Ishikawa (cell line): ENCODE data around the gene VWA8.
A peak's percentile ranks its signal among the peaks of the same experiment; 100 is the strongest.

Experiments used
- CEBPB ChIP-seq: IDR thresholded peaks from 2 replicates; pipeline ENCODE4 v1.6.1; 2012
- CREB1 ChIP-seq: IDR thresholded peaks from 2 replicates; pipeline ENCODE4 v1.6.1; 2012; ENCODE audit warnings: low read depth
- EGR1 ChIP-seq: IDR thresholded peaks from 2 replicates; pipeline ENCODE4 v1.6.1; 2012
- EP300 ChIP-seq: IDR thresholded peaks from 2 replicates; pipeline ENCODE4 v1.6.1; 2012; ENCODE audit warnings: borderline replicate concordance
- FOXM1 ChIP-seq: IDR thresholded peaks from 2 replicates; pipeline ENCODE4 v1.6.1; 2012; ENCODE audit warnings: low read depth, borderline replicate concordance
- NFIC ChIP-seq: IDR thresholded peaks from 2 replicates; pipeline ENCODE4 v1.6.1; 2012
- RAD21 ChIP-seq: IDR thresholded peaks from 2 replicates; pipeline ENCODE4 v1.6.1; 2012; ENCODE audit warnings: low read depth
- TAF1 ChIP-seq: IDR thresholded peaks from 2 replicates; pipeline ENCODE4 v1.6.1; 2012; ENCODE audit warnings: low read depth, mild to moderate bottlenecking
- TCF12 ChIP-seq: IDR thresholded peaks from 2 replicates; pipeline ENCODE4 v1.6.1; 2012; ENCODE audit warnings: low read depth
- TEAD4 ChIP-seq: IDR thresholded peaks from 2 replicates; pipeline ENCODE4 v1.6.1; 2012
- YY1 ChIP-seq: IDR thresholded peaks from 2 replicates; pipeline ENCODE4 v1.6.1; 2012; ENCODE audit warnings: low read depth
- ZBTB7A ChIP-seq: IDR thresholded peaks from 2 replicates; pipeline ENCODE4 v1.6.1; 2012; ENCODE audit warnings: low read depth
- TF ChIP-seq, protein P1 (sequence below): IDR thresholded peaks from 2 replicates; pipeline ENCODE4 v1.6.1; 2012
- TF ChIP-seq, protein P2 (sequence below): IDR thresholded peaks from 2 replicates; pipeline ENCODE4 v1.6.1; 2012; ENCODE audit warnings: low read depth, mild to moderate bottlenecking
- TF ChIP-seq, protein P3 (sequence below): IDR thresholded peaks from 2 replicates; pipeline ENCODE4 v1.6.1; 2012

The VWA8 gene

DNA sequence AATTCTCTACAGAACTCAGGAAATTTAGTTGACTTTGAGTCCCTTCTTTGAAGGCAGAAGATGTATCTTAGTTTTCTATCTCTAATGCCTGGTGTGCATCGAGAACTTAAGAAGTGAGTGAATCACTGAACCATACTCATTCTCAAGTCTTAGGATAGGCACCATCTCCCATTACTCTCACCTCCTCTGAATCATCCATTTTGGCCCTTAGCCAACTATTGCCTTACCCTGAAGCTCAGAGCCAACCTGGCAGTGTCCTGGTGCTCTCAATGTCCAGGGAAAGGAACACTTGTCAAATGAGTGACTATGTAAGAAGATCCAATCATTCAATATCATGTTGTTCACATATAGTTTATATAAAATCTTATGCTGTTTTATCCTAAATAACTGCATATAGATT lies 357.0 kb downstream of the VWA8 start:
- TF ChIP-seq NFIC (peak; percentile 86), EP300 (no peak)

DNA sequence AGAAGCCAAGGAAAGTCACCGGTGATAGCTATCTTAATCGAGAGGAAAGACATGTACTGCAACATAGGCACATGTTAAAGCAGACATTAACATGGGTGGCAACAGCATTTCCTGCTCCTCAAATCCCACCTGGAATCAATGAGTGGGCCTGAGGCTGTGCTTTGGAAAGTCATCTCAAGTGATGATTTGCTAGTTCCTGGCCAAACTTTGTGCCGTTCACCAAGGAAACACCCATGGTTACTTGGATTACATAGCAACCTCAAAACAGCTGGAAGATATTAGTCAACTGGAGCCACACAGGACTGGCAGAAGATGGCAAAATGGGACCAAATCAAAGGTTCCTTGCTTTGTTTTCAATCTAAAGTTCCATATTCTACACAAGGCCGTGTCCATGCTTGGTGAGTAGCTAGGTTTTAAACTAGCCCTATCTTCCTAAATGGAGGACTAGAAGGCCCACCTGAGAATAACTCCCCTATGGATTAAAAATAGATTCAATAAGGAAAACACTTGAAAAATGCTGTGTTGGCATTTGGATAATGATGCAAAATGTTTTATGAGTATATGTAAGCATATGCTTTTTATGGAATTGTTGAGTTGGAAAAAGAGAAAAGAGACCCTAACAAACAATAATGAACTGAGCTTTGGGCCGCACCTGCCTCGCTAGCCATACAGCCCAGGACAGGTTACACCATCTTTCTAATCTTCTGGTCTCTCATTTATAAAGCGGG lies 359.0 kb downstream of the VWA8 start:
- TF ChIP-seq, protein P1, sequence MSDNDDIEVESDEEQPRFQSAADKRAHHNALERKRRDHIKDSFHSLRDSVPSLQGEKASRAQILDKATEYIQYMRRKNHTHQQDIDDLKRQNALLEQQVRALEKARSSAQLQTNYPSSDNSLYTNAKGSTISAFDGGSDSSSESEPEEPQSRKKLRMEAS, result no peak
- no peak for TF ChIP-seq NFIC
- no peak for TF ChIP-seq EP300
- no peak for TF ChIP-seq EGR1
- no peak for TF ChIP-seq TEAD4
- no peak for TF ChIP-seq YY1
- TF ChIP-seq FOXM1, result no peak
- TF ChIP-seq, protein P2, sequence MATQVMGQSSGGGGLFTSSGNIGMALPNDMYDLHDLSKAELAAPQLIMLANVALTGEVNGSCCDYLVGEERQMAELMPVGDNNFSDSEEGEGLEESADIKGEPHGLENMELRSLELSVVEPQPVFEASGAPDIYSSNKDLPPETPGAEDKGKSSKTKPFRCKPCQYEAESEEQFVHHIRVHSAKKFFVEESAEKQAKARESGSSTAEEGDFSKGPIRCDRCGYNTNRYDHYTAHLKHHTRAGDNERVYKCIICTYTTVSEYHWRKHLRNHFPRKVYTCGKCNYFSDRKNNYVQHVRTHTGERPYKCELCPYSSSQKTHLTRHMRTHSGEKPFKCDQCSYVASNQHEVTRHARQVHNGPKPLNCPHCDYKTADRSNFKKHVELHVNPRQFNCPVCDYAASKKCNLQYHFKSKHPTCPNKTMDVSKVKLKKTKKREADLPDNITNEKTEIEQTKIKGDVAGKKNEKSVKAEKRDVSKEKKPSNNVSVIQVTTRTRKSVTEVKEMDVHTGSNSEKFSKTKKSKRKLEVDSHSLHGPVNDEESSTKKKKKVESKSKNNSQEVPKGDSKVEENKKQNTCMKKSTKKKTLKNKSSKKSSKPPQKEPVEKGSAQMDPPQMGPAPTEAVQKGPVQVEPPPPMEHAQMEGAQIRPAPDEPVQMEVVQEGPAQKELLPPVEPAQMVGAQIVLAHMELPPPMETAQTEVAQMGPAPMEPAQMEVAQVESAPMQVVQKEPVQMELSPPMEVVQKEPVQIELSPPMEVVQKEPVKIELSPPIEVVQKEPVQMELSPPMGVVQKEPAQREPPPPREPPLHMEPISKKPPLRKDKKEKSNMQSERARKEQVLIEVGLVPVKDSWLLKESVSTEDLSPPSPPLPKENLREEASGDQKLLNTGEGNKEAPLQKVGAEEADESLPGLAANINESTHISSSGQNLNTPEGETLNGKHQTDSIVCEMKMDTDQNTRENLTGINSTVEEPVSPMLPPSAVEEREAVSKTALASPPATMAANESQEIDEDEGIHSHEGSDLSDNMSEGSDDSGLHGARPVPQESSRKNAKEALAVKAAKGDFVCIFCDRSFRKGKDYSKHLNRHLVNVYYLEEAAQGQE, result no peak
- no peak for TF ChIP-seq RAD21
- no peak for TF ChIP-seq TCF12
- TF ChIP-seq, protein P3, sequence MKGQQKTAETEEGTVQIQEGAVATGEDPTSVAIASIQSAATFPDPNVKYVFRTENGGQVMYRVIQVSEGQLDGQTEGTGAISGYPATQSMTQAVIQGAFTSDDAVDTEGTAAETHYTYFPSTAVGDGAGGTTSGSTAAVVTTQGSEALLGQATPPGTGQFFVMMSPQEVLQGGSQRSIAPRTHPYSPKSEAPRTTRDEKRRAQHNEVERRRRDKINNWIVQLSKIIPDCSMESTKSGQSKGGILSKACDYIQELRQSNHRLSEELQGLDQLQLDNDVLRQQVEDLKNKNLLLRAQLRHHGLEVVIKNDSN, result no peak

DNA sequence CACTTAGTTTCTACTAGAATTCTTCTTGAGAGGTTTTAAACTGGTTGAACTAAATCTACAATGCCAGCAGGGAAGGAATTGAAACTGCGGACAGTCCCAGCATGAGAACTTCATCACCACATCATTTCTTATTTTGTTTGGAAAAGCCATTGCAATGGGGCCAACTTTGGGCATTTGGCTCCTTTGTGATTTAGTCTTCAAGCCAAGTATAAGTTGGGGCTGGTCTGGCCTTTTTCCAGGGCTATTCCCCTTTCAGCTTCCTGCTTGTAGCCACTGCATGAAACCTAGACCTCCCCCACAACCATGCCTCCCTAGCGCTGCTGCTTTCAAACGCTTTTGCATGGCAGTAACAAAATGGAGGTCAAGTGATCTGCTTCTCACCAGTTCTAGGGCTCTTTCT lies 361.3 kb downstream of the VWA8 start:
- TF ChIP-seq TEAD4, result no peak
- TF ChIP-seq, protein P1, result no peak
- no peak for TF ChIP-seq TCF12
- no peak for TF ChIP-seq ZBTB7A

DNA sequence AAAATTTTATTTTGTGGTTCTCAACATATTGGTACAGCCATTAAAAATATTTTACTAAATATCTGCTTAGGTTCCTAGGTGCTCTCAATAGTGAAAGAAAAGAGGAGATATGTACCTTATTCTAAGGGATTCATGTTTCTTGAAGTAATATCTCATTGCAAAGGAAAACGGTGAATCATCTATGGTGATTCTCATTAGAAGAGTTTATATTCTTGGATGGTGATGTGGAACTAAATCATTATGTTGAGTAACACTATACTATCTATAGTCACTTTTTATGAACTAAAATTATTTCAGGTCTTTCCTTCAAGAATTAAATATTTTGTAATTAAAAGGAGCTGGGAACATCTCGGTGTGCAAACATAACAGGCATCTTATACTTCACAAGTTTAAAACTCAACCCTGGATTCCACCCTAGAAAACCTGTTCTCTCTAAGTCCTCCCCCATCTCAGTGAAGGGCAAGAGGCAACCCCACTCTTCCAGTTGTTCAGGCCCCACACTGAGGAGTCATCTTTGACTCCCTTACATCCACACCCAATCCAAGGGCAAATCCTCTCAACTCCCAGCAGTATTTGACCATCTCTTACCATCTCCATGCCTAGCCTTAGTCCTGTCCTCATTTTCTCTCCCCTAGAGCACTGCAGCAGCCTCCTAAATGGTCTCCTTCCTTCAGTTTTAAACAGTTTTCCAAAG lies 363.4 kb downstream of the VWA8 start:
- TF ChIP-seq TCF12, result no peak
- TF ChIP-seq YY1, result no peak
- no peak for TF ChIP-seq TAF1
- no peak for TF ChIP-seq EP300
- TF ChIP-seq, protein P3, result no peak

DNA sequence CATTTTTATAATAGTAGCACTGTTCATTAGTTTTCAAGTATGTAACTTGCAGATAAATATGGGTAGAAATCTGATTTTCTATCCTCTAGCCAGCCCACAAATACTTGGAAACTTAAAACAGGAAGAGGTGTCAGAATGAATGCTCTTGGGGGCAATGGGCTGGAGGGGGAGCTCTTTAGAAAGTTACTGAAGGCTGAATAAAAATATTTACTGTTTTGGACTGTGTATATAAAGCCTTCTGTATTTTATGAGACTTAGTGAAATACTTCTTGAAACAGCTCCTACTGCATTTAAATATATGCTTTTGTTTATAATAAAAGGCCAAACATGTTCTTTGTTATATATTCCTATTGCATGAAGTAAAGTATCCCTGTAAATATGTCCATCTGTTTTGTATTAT lies 364.7 kb downstream of the VWA8 start:
- TF ChIP-seq, protein P3, result no peak
- no peak for TF ChIP-seq CREB1
- TF ChIP-seq FOXM1, result no peak
- no peak for TF ChIP-seq ZBTB7A
- no peak for TF ChIP-seq NFIC
- TF ChIP-seq RAD21, result no peak
- no peak for TF ChIP-seq EP300
- no peak for TF ChIP-seq TCF12
- TF ChIP-seq TAF1, result no peak
- TF ChIP-seq CEBPB, result no peak
- TF ChIP-seq, protein P2, result no peak

DNA sequence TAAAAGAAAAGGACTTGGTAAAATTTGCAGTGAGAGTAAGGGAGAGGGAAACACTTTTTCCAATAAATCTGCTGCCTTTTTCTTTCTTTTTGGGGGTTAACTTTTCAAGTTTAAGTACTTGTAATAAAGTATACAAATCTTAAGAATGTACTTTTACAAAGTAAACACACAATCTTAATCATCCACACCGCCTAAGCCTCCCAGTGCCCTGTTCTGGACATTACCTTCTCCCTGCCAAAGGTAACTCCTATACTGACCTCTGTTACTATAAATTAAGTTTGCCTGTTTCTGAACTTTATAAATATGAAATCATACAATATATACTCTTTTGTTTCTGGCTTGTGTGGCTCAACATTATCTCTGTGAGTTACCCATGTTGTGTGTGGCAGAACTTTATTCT lies 365.6 kb downstream of the VWA8 start:
- TF ChIP-seq YY1, result no peak
- TF ChIP-seq, protein P3, result no peak
